ENCODE data around the gene UBA5.

The UBA5 gene

GRCh38 chr3:132662212-132662611, 2.1 kb downstream of the UBA5 start:
- H3K27ac ChIP-seq (ENCODE audit: low read depth in 2 of 2, low read length in 2 of 2), result no peak overlapping the region
- no peak overlapping the region for H3K4me3 ChIP-seq (ENCODE audit: low read length in 2 of 2)
- peaks cover 14 to 20% of the 10 kb centered on the region in 2 donors for H3K4me1 ChIP-seq (ENCODE audit: control insufficient read depth in 2 of 2, insufficient read depth in 2 of 2, low read length in 2 of 2)
- H3K27me3 ChIP-seq (ENCODE audit: control insufficient read depth in 2 of 2, insufficient read depth in 2 of 2, low read length in 2 of 2), result no peaks in the 10 kb centered on the region
- no peaks in the 10 kb centered on the region for H3K9me3 ChIP-seq (ENCODE audit: control insufficient read depth in 2 of 2, low read length in 2 of 2)
- H3K36me3 ChIP-seq (ENCODE audit: control insufficient read depth in 2 of 2, insufficient read depth in 2 of 2, low read length in 2 of 2), result peaks cover 3 to 4% of the 10 kb centered on the region in 2 donors
- no peak overlapping the region for H3K9ac ChIP-seq (ENCODE audit: low read depth in 1 of 2, low read length in 2 of 2)

DNA sequence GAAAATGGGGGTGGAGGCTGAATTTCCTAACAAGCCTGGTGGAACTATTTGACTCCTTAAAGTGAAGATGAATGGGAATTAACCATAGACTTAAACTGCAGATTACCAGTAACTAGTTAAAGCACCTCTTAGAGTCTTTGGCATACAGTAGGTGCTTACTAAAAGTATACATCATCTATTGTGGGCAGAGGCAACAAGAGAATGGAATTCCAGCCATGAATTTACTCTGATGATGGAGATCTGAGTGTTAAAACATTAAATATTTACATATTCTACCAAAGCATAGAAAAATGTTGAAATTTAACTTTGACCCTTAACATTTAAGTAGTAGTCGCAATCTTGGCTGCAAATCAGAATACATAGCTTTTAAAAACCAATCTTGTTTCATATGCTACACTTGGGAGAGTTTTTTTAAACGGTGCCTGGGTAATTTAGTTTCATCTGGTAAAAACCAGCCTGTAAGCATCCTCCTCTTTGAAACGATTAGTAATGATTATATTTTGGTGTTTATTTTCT, 5.2 kb downstream of the UBA5 start:
- Histone ChIP-seq H3K4me3 (ENCODE audit: low read length in 2 of 2) (no peak overlapping the region), H3K36me3 (ENCODE audit: control insufficient read depth in 2 of 2, insufficient read depth in 2 of 2, low read length in 2 of 2) (peaks cover 3 to 4% of the 10 kb centered on the region in 2 donors), H3K4me1 (ENCODE audit: control insufficient read depth in 2 of 2, insufficient read depth in 2 of 2, low read length in 2 of 2) (peaks cover 7 to 8% of the 10 kb centered on the region in 2 donors), H3K9me3 (ENCODE audit: control insufficient read depth in 2 of 2, low read length in 2 of 2) (no peaks in the 10 kb centered on the region), H3K9ac (ENCODE audit: low read depth in 1 of 2, low read length in 2 of 2) (no peak overlapping the region), H3K27ac (ENCODE audit: low read depth in 2 of 2, low read length in 2 of 2) (no peak overlapping the region), H3K27me3 (ENCODE audit: control insufficient read depth in 2 of 2, insufficient read depth in 2 of 2, low read length in 2 of 2) (no peaks in the 10 kb centered on the region)

DNA sequence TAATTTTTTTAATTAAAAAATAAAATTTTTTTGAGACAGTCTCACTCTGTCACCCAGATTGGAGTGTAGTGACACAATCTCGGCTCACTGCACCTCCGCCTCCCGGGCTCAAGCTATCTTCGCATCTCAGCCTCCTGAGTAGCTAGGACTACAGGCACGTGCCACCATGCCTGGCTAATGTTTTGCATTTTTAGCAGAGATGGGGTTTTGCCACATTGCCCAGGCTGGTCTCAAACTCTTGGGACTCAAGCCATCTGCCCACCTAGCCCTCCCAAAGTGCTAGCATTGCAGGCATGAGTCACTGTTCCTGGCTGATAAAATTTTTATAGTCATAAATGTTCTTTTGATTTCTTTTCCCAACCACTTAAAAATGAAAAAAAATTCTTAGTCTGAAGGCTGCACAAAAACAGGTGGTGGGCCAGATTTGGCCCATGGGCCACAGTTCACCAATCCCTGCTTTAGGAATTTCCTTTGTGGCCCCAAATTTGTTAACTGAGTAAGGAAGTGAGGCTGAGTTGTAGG, 9.2 kb downstream of the UBA5 start:
- no peak overlapping the region for H3K9ac ChIP-seq (ENCODE audit: low read depth in 1 of 2, low read length in 2 of 2)
- H3K27ac ChIP-seq (ENCODE audit: low read depth in 2 of 2, low read length in 2 of 2), result no peak overlapping the region
- no peak overlapping the region for H3K4me3 ChIP-seq (ENCODE audit: low read length in 2 of 2)
- H3K9me3 ChIP-seq (ENCODE audit: control insufficient read depth in 2 of 2, low read length in 2 of 2), result no peaks in the 10 kb centered on the region
- H3K27me3 ChIP-seq (ENCODE audit: control insufficient read depth in 2 of 2, insufficient read depth in 2 of 2, low read length in 2 of 2), result no peaks in the 10 kb centered on the region
- H3K36me3 ChIP-seq (ENCODE audit: control insufficient read depth in 2 of 2, insufficient read depth in 2 of 2, low read length in 2 of 2), result peaks cover 22 to 24% of the 10 kb centered on the region in 2 donors
- no peaks in the 10 kb centered on the region for H3K4me1 ChIP-seq (ENCODE audit: control insufficient read depth in 2 of 2, insufficient read depth in 2 of 2, low read length in 2 of 2)

DNA sequence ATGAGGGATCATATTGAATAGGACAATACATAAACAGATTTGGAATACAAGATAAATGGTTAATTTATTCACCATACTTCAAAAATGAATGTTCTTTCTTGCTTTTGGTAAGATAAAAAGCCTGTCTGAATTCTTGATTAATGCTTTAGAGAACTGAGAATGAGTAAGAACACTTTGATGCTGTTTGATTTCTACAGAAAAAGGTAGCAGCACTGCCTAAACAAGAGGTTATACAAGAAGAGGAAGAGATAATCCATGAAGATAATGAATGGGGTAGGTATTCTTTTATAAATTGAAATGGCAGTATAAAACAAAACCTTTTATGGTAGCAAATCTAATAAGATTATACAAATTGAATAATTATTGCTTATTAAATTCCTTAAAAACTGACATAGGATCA, 15.3 kb downstream of the UBA5 start:
- H3K9me3 ChIP-seq (ENCODE audit: control insufficient read depth in 2 of 2, low read length in 2 of 2), result no peaks in the 10 kb centered on the region
- H3K27me3 ChIP-seq (ENCODE audit: control insufficient read depth in 2 of 2, insufficient read depth in 2 of 2, low read length in 2 of 2), result no peaks in the 10 kb centered on the region
- H3K36me3 ChIP-seq (ENCODE audit: control insufficient read depth in 2 of 2, insufficient read depth in 2 of 2, low read length in 2 of 2), result peaks cover 55% of the 10 kb centered on the region in 2 donors
- H3K4me3 ChIP-seq (ENCODE audit: low read length in 2 of 2), result no peak overlapping the region
- no peaks in the 10 kb centered on the region for H3K4me1 ChIP-seq (ENCODE audit: control insufficient read depth in 2 of 2, insufficient read depth in 2 of 2, low read length in 2 of 2)
- H3K27ac ChIP-seq (ENCODE audit: low read depth in 2 of 2, low read length in 2 of 2), result no peak overlapping the region
- no peak overlapping the region for H3K9ac ChIP-seq (ENCODE audit: low read depth in 1 of 2, low read length in 2 of 2)

DNA sequence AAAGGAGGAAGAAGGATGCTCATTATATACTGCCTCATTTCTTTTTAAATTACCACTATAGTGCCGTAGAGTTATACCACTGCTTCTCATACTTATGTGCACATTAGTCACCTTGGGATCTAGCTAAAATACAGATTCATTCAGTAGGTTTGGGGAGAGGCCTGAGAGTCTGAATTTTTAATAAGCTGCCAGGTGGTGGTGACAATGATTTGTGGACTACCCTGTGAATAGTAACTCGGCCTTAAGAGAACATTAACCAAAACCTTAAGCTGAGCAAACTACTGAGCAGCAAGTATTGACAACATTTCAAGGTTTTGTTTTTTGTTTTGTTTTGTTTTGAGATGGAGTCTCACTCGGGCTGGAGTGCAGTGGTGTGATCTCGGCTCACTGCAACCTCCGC, 19.8 kb downstream of the UBA5 start:
- peaks cover 62 to 63% of the 10 kb centered on the region in 2 donors for H3K36me3 ChIP-seq (ENCODE audit: control insufficient read depth in 2 of 2, insufficient read depth in 2 of 2, low read length in 2 of 2)

DNA sequence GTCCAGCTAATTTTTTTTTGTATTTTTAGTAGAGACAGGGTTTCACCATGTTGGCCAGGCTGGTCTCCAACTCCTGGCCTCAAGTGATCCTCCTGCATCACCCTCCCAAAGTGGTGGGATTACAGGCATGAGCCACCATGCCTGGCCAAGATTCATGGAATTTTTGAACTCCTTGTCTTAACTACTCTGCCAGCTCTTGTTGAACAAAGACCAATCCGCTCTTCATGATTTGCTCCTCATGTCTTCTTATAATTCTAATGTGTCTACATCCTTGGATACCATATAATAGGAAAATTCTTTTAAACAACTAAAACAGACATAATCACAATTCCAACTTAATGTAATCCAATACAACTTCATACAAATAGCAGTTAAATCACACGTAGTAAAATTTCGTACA, 21.3 kb downstream of the UBA5 start:
- H3K4me1 ChIP-seq (ENCODE audit: control insufficient read depth in 2 of 2, insufficient read depth in 2 of 2, low read length in 2 of 2), result no peaks in the 10 kb centered on the region
- no peak overlapping the region for H3K9ac ChIP-seq (ENCODE audit: low read depth in 1 of 2, low read length in 2 of 2)
- H3K27me3 ChIP-seq (ENCODE audit: control insufficient read depth in 2 of 2, insufficient read depth in 2 of 2, low read length in 2 of 2), result no peaks in the 10 kb centered on the region
- H3K9me3 ChIP-seq (ENCODE audit: control insufficient read depth in 2 of 2, low read length in 2 of 2), result no peaks in the 10 kb centered on the region
- peaks cover 53 to 59% of the 10 kb centered on the region in 2 donors for H3K36me3 ChIP-seq (ENCODE audit: control insufficient read depth in 2 of 2, insufficient read depth in 2 of 2, low read length in 2 of 2)
- H3K27ac ChIP-seq (ENCODE audit: low read depth in 2 of 2, low read length in 2 of 2), result no peak overlapping the region
- no peak overlapping the region for H3K4me3 ChIP-seq (ENCODE audit: low read length in 2 of 2)

More for the DNA sequence above, 19.8 kb downstream of the UBA5 start:
- Histone ChIP-seq H3K27me3 (ENCODE audit: control insufficient read depth in 2 of 2, insufficient read depth in 2 of 2, low read length in 2 of 2) (no peaks in the 10 kb centered on the region), H3K9me3 (ENCODE audit: control insufficient read depth in 2 of 2, low read length in 2 of 2) (no peaks in the 10 kb centered on the region), H3K4me3 (ENCODE audit: low read length in 2 of 2) (no peak overlapping the region), H3K9ac (ENCODE audit: low read depth in 1 of 2, low read length in 2 of 2) (no peak overlapping the region), H3K27ac (ENCODE audit: low read depth in 2 of 2, low read length in 2 of 2) (no peak overlapping the region), H3K4me1 (ENCODE audit: control insufficient read depth in 2 of 2, insufficient read depth in 2 of 2, low read length in 2 of 2) (no peaks in the 10 kb centered on the region)

DNA sequence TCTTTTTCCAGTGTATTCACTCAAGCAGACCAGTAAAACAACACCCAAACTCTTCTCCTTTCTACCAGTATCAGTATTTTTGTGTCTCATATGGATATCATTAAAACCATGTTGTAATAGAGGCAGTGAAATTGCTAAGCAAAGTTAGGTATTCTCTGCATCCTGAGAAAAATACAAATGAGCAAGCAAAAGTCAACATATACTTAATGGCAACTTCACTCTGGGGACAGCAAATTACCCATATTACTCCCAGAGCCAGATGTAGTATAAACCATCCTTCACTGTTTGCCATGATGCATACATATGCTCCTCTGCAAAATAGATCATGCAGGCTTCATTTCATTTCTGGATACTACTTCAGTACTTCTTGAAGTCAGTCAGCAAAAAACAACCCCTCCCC, 22.1 kb downstream of the UBA5 start:
- Histone ChIP-seq H3K36me3 (ENCODE audit: control insufficient read depth in 2 of 2, insufficient read depth in 2 of 2, low read length in 2 of 2) (peaks cover 48 to 52% of the 10 kb centered on the region in 2 donors), H3K27ac (ENCODE audit: low read depth in 2 of 2, low read length in 2 of 2) (no peak overlapping the region)

DNA sequence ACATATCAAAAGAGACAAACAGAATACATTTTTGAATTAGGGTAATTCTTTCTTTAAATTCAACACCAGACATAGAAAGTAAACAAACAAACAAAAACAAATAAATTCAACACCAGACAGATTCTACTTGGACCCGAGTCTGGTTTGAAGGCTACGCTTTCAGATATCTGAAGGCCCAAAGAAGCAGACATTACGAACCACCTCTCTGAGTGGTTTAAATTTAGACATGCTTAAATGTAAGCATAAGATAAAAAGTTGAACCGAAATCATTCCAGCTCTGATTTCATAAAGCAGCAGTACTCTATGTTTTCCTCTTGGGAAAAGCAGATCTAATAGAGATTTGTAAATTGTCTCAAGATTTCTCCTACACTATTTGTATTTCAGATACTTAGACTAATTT, 29.9 kb downstream of the UBA5 start:
- H3K9ac ChIP-seq (ENCODE audit: low read depth in 1 of 2, low read length in 2 of 2), result no peak overlapping the region
- no peaks in the 10 kb centered on the region for H3K4me1 ChIP-seq (ENCODE audit: control insufficient read depth in 2 of 2, insufficient read depth in 2 of 2, low read length in 2 of 2)
- no peak overlapping the region for H3K27ac ChIP-seq (ENCODE audit: low read depth in 2 of 2, low read length in 2 of 2)
- no peaks in the 10 kb centered on the region for H3K9me3 ChIP-seq (ENCODE audit: control insufficient read depth in 2 of 2, low read length in 2 of 2)
- H3K4me3 ChIP-seq (ENCODE audit: low read length in 2 of 2), result no peak overlapping the region
- peaks cover 45 to 61% of the 10 kb centered on the region in 2 donors for H3K36me3 ChIP-seq (ENCODE audit: control insufficient read depth in 2 of 2, insufficient read depth in 2 of 2, low read length in 2 of 2)
- H3K27me3 ChIP-seq (ENCODE audit: control insufficient read depth in 2 of 2, insufficient read depth in 2 of 2, low read length in 2 of 2), result no peaks in the 10 kb centered on the region

More for the DNA sequence above, 22.1 kb downstream of the UBA5 start:
- Histone ChIP-seq H3K4me3 (ENCODE audit: low read length in 2 of 2) (no peak overlapping the region), H3K9ac (ENCODE audit: low read depth in 1 of 2, low read length in 2 of 2) (no peak overlapping the region), H3K9me3 (ENCODE audit: control insufficient read depth in 2 of 2, low read length in 2 of 2) (no peaks in the 10 kb centered on the region), H3K4me1 (ENCODE audit: control insufficient read depth in 2 of 2, insufficient read depth in 2 of 2, low read length in 2 of 2) (no peaks in the 10 kb centered on the region), H3K27me3 (ENCODE audit: control insufficient read depth in 2 of 2, insufficient read depth in 2 of 2, low read length in 2 of 2) (no peaks in the 10 kb centered on the region)

GRCh38 chr3:132694991-132695390, 34.9 kb downstream of the UBA5 start:
- Histone ChIP-seq H3K27me3 (ENCODE audit: control insufficient read depth in 2 of 2, insufficient read depth in 2 of 2, low read length in 2 of 2) (no peaks in the 10 kb centered on the region), H3K36me3 (ENCODE audit: control insufficient read depth in 2 of 2, insufficient read depth in 2 of 2, low read length in 2 of 2) (peaks cover 40 to 65% of the 10 kb centered on the region in 2 donors), H3K9me3 (ENCODE audit: control insufficient read depth in 2 of 2, low read length in 2 of 2) (no peaks in the 10 kb centered on the region), H3K9ac (ENCODE audit: low read depth in 1 of 2, low read length in 2 of 2) (no peak overlapping the region), H3K27ac (ENCODE audit: low read depth in 2 of 2, low read length in 2 of 2) (no peak overlapping the region), H3K4me1 (ENCODE audit: control insufficient read depth in 2 of 2, insufficient read depth in 2 of 2, low read length in 2 of 2) (peaks cover 0 to 3% of the 10 kb centered on the region in 2 donors), H3K4me3 (ENCODE audit: low read length in 2 of 2) (no peak overlapping the region)

DNA sequence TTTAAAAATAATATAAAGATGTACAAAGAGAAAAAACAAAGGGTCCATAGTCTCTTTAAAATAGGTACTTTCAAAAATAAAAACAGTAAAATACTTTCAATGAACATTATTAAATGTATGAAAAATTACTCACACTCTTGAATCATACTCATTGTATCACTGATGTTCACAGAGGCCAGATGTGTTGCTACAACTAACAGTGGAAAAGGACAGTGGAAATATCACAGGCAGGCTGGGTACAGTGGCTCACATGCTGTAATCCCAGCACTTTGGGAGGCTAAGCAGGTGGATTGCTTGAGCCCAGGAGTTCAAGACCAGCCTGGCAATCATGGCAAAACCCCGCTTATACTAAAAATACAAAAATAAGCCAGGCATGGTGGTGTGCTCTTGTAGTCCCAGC, 35.3 kb downstream of the UBA5 start:
- H3K4me3 ChIP-seq (ENCODE audit: low read length in 2 of 2), result no peak overlapping the region
- no peaks in the 10 kb centered on the region for H3K27me3 ChIP-seq (ENCODE audit: control insufficient read depth in 2 of 2, insufficient read depth in 2 of 2, low read length in 2 of 2)
- H3K36me3 ChIP-seq (ENCODE audit: control insufficient read depth in 2 of 2, insufficient read depth in 2 of 2, low read length in 2 of 2), result peaks cover 43 to 65% of the 10 kb centered on the region in 2 donors

More for the DNA sequence above, 35.3 kb downstream of the UBA5 start:
- no peaks in the 10 kb centered on the region for H3K9me3 ChIP-seq (ENCODE audit: control insufficient read depth in 2 of 2, low read length in 2 of 2)
- peaks cover 0 to 3% of the 10 kb centered on the region in 2 donors for H3K4me1 ChIP-seq (ENCODE audit: control insufficient read depth in 2 of 2, insufficient read depth in 2 of 2, low read length in 2 of 2)
- H3K27ac ChIP-seq (ENCODE audit: low read depth in 2 of 2, low read length in 2 of 2), result no peak overlapping the region
- no peak overlapping the region for H3K9ac ChIP-seq (ENCODE audit: low read depth in 1 of 2, low read length in 2 of 2)
